Natural killer cell treated with Interleukin-12 subunit alpha and Interleukin-12 subunit beta and Interleukin-15 and Interleukin-18, amount 100 ng/mL, for 72 hours (primary cell): Measurements from ENCODE around the gene MCRIP1. TPM values are rescaled to one million over a fixed set of nuclear protein-coding genes. Genes with fewer than 3 reads are reported as not detected.

ENCODE experiments used
- ATAC-seq, 2 donors: fragments of 150-1000 bp; cut with Tn5 transposase in 1 of 2; sonication (Bioruptor Pico), chemical (Tn5 transposase) in 1 of 2; 2 replicates each; pipeline ENCODE4 v1.10.0; 2021
- DNase-seq: peaks from one replicate; pipeline ENCODE4 v3.0.0; 2022; ENCODE audit warnings: low spot score
- H3K27ac Mint-ChIP-seq, 2 donors: 1 replicate in 1 of 2; 2 replicates in 1 of 2; pipeline ENCODE4 v1.8.0; 2022; ENCODE audit warnings: mixed read lengths in 2 of 2, mild to moderate bottlenecking in 1 of 2, moderate library complexity in 1 of 2
- H3K27me3 Mint-ChIP-seq, 2 donors: 1 replicate in 1 of 2; 2 replicates in 1 of 2; pipeline ENCODE4 v1.8.0; 2022; ENCODE audit warnings: mixed read lengths in 2 of 2
- H3K36me3 Mint-ChIP-seq: one replicate; pipeline ENCODE4 v1.8.0; 2022; ENCODE audit warnings: mixed read lengths
- H3K4me1 Mint-ChIP-seq, 2 donors: 1 replicate in 1 of 2; 2 replicates in 1 of 2; pipeline ENCODE4 v1.8.0; 2022; ENCODE audit warnings: low read depth in 2 of 2, mixed read lengths in 2 of 2, mild to moderate bottlenecking in 1 of 2
- H3K4me3 Mint-ChIP-seq: one replicate; pipeline ENCODE4 v1.8.0; 2022; ENCODE audit warnings: mixed read lengths
- H3K9me3 Mint-ChIP-seq: 2 replicates; pipeline ENCODE4 v1.8.0; 2022; ENCODE audit warnings: mixed read lengths
- total RNA-seq, 2 donors: library from RNA; stranded (reverse); gene quantifications; one replicate each; pipeline ENCODE4 v1.2.3, GENCODE V29; 2022

Gene MCRIP1
- total RNA-seq, 2 donors from 2014 or later = 83.9 to 104 TPM

DNA sequence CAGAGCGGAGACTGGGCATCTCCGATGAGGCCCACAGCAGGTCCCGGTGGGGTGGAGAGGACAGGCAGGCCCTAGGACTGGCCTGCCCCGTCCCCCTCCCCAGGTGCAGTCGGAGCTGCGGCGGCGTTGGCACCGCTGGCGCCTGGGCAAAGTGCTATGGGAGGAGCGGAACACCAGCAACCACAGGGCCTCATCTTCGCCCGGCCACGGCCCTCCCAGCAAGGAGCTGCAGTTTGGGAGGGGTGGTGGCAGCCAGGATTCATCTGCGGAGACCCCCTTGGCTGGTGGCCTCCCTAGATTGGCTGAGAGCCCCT, 19.8 kb downstream of the MCRIP1 start:
- DNase-seq = no peak
- H3K9me3 Mint-ChIP-seq = no peaks in the 10 kb centered on the region
- peaks cover 11 to 20% of the 10 kb centered on the region in 2 donors for H3K27me3 Mint-ChIP-seq
- no peaks in the 10 kb centered on the region for H3K36me3 Mint-ChIP-seq
- H3K4me1 Mint-ChIP-seq = no peaks in the 10 kb centered on the region
- H3K4me3 Mint-ChIP-seq = no peak overlapping the region
- no peak for ATAC-seq
- H3K27ac Mint-ChIP-seq = no peak overlapping the region

DNA sequence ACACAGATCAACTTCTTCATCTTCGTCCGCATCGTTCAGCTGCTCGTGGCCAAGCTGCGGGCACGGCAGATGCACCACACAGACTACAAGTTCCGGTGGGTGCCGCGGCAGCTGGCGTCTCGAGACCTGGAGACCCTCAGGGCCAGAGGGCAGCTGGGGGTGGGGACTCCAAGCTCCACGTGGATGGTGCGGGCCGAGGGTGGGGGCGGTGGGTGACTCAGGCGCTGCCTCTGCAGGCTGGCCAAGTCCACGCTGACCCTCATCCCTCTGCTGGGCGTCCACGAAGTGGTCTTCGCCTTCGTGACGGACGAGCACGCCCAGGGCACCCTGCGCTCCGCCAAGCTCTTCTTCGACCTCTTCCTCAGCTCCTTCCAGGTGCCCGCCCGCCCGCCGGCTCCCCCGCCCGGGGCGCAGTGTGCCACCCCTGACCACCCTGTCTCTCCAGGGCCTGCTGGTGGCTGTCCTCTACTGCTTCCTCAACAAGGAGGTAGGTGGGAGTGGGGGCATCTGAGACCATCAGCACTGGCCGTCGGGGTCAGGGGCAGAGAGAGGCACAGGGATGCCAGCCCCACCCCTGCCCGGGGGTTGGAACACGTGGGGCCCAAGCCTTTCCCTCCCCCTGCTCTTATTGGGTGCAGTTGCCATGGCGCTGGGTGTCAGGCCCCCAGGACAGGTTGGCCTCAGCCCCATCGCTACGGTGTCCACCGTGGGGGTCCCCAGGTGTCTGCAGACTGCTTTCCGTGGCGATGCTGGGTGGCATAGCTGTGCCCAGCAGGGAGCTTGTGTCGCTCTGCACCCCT, 20.3 kb downstream of the MCRIP1 start:
- H3K9me3 Mint-ChIP-seq = no peaks in the 10 kb centered on the region
- no peaks in the 10 kb centered on the region for H3K36me3 Mint-ChIP-seq
- H3K4me3 Mint-ChIP-seq = no peak overlapping the region
- peaks cover 11 to 19% of the 10 kb centered on the region in 2 donors for H3K27me3 Mint-ChIP-seq
- H3K4me1 Mint-ChIP-seq = no peaks in the 10 kb centered on the region
- ATAC-seq (no peak), DNase-seq (no peak)
- no peak overlapping the region for H3K27ac Mint-ChIP-seq

DNA sequence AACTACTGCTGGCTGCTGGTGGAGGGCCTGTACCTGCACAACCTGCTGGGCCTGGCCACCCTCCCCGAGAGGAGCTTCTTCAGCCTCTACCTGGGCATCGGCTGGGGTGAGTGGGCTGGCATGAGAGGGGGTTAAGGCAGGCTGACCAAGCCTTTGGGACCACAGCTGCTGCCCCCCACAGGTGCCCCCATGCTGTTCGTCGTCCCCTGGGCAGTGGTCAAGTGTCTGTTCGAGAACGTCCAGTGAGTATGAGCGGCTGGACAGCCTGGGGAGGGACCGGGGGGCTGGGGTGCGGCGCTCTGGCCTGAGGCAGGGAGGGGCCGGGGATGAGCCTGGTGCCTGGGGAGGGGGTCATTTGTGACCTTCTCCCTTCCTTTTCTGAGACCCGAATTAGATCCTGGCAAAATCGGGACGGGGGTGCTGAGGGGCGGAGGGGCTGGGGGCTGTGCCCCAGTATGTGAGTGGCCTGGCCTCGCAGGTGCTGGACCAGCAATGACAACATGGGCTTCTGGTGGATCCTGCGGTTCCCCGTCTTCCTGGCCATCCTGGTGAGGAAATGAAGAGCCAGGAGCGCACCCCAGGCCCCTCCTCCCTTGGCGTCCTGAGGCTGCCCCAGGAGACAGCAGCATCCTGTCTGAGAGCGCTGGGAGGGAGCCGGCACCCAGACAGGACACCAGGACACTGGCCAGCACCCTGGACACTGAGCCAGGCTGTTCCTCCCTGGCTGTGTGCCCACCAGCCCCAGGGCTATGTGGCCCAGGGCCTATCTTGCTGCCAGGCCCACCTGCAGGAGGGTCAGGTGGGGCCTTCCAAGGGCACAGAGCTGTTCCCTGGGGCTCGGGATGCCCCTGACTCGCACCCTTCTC, 21.2 kb downstream of the MCRIP1 start:
- H3K27ac Mint-ChIP-seq = no peak overlapping the region
- peaks cover 11 to 15% of the 10 kb centered on the region in 2 donors for H3K27me3 Mint-ChIP-seq
- H3K4me1 Mint-ChIP-seq = no peaks in the 10 kb centered on the region
- ATAC-seq = no peak
- H3K36me3 Mint-ChIP-seq = no peaks in the 10 kb centered on the region
- no peaks in the 10 kb centered on the region for H3K9me3 Mint-ChIP-seq
- no peak overlapping the region for H3K4me3 Mint-ChIP-seq
- DNase-seq = no peak

DNA sequence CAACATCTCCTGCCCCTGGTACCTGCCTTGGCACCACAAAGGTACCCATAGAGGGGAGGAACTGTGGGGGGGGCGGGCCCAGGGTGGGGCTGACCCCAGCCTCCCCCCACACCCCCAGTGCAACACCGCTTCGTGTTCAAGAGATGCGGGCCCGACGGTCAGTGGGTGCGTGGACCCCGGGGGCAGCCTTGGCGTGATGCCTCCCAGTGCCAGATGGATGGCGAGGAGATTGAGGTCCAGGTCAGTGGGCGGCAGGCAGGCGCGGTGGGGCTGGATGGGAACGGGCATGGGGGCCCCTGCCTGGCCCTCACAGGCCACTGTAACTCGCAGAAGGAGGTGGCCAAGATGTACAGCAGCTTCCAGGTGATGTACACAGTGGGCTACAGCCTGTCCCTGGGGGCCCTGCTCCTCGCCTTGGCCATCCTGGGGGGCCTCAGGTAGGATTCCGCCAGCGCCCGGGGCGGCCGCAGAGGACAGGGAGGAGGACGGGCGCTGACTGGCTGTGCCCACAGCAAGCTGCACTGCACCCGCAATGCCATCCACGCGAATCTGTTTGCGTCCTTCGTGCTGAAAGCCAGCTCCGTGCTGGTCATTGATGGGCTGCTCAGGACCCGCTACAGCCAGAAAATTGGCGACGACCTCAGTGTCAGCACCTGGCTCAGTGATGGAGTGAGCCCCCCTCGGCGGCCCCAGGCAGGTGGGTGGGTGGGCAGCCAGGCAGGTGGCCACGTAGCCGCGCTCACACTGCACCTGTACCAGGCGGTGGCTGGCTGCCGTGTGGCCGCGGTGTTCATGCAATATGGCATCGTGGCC, 22.0 kb downstream of the MCRIP1 start:
- Mint-ChIP-seq H3K27me3 (peaks cover 10 to 11% of the 10 kb centered on the region in 2 donors), H3K4me3 (no peak overlapping the region), H3K9me3 (no peaks in the 10 kb centered on the region), H3K27ac (no peak overlapping the region), H3K4me1 (no peaks in the 10 kb centered on the region), H3K36me3 (no peaks in the 10 kb centered on the region)
- DNase-seq (no peak), ATAC-seq (no peak)

DNA sequence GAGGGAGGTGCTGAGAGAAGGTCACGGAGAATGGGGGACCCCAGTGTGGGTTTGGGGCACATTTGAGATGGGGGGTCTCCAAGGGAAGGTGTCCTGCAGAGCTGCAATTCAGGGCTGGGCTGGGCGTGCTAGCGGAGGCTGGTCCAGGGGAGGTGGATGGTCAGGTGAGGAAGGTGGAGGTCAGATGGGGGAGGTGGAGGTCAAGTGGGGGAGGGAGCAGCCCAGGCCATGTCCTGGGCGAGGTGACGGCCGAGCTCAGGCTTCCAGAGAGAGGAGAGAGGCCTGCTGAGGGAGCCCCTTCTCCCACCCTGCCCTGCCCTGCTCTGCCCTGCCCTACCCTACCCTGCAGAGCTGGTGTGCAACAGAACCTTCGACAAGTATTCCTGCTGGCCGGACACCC, 22.6 kb downstream of the MCRIP1 start:
- H3K27ac Mint-ChIP-seq = no peak overlapping the region
- no peaks in the 10 kb centered on the region for H3K36me3 Mint-ChIP-seq
- H3K4me3 Mint-ChIP-seq = no peak overlapping the region
- ATAC-seq (no peak), DNase-seq (no peak)
- H3K9me3 Mint-ChIP-seq = no peaks in the 10 kb centered on the region
- no peaks in the 10 kb centered on the region for H3K4me1 Mint-ChIP-seq
- H3K27me3 Mint-ChIP-seq = peaks cover 9 to 11% of the 10 kb centered on the region in 2 donors

DNA sequence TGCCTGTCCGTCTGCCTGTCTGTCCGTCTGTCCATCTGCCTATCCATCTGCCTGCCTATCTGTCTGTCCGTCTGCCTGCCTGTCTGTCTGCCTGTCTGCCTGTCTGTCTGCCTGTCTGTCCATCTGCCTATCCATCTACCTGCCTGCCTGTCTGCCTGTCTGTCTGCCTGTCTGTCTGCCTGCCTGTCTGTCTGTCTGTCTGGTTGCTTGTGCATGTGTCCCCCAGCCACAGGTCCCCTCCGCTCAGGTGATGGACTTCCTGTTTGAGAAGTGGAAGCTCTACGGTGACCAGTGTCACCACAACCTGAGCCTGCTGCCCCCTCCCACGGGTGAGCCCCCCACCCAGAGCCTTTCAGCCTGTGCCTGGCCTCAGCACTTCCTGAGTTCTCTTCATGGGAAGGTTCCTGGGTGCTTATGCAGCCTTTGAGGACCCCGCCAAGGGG, 23.5 kb downstream of the MCRIP1 start:
- Mint-ChIP-seq H3K36me3 (no peaks in the 10 kb centered on the region), H3K27ac (peak overlapping the region in 1 of 2 donors; percentile 53), H3K27me3 (peaks cover 9 to 11% of the 10 kb centered on the region in 2 donors), H3K4me3 (no peak overlapping the region), H3K4me1 (no peaks in the 10 kb centered on the region), H3K9me3 (no peaks in the 10 kb centered on the region)
- DNase-seq = no peak
- ATAC-seq = no peak

DNA sequence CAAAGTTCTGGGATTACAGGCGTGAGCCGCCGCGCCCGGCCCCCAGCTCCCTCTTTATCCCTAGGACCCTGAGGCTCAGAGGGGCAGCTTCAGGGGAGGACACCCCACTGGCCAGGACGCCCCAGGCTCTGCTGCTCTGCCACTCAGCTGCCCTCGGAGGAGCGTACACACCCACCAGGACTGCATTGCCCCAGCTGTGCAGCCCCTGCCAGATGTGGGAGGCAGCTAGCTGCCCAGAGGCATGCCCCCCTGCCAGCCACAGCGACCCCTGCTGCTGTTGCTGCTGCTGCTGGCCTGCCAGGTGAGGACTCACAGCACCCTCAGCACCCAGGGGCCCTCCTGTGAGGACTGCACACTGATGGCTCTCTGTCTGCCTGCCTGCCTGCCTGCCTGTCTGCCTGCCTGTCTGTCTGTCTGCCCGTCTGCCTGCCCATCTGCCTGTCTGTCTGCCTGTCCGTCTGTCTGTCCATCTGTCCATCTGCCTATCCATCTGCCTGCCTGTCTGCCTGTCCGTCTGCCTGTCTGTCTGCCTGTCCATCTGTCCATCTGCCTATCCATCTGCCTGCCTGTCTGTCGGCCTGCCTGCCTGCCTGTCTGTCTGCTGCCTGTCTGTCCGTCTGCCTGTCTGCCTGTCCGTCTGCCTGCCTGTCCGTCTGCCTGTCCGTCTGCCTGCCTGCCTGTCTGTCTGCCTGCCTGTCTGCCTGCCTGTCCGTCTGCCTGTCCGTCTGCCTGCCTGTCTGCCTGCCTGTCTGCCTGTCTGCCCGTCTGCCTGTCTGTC, 24.1 kb downstream of the MCRIP1 start:
- Mint-ChIP-seq H3K36me3 (no peaks in the 10 kb centered on the region), H3K4me3 (no peak overlapping the region), H3K27me3 (peaks cover 9 to 11% of the 10 kb centered on the region in 2 donors), H3K4me1 (no peaks in the 10 kb centered on the region), H3K9me3 (no peaks in the 10 kb centered on the region), H3K27ac (no peak overlapping the region)
- ATAC-seq = no peak
- no peak for DNase-seq

DNA sequence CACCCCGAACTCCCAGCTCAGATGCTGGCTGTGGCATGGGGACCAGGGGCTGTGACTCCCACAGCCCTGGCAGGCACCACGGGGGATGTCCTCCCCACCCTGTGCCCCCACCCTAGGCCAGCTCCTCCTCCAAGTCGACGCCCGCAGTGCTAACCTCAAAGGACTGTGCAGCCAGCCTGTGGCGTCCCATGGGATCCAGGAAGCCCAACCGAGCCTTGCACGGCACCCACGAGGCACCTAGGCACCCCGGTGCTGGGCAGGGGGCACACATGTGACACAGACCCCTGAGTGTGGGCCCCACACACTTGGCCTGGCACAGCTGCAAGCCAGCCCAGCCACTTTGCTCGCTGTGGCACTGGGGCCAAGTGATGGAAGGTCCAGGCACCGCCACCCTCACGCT, 25.3 kb downstream of the MCRIP1 start:
- no peaks in the 10 kb centered on the region for H3K36me3 Mint-ChIP-seq
- ATAC-seq (no peak), DNase-seq (no peak)
- no peak overlapping the region for H3K4me3 Mint-ChIP-seq
- no peaks in the 10 kb centered on the region for H3K4me1 Mint-ChIP-seq
- peaks cover 13% of the 10 kb centered on the region in 2 donors for H3K27me3 Mint-ChIP-seq
- H3K27ac Mint-ChIP-seq = no peak overlapping the region
- H3K9me3 Mint-ChIP-seq = no peaks in the 10 kb centered on the region

DNA sequence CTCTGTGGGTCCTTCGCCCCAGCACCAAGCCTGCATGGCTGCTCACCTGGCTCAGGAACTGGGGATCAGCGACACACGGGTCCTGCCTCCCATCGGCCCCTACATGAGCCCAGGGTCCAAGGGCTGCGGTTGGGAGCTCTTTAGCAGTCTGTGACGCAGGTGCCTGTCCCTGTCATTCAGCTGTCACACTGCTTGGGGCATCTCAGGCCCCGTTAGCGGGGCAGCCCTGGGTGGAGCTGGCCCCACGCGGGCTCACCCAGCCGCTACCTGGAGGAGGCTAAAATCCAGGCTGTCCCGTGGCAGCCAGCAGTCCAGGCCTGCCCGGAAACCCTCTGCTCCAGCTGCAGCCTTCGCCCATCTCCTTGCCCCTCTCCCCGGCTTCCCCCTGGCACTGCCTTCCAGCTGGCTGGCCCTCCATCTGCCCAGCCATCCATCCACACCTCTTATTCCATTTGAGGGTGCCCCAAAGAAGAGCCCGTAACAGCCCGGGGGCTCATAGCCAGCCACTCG, 25.8 kb downstream of the MCRIP1 start:
- DNase-seq (no peak), ATAC-seq (no peak)
- H3K27ac Mint-ChIP-seq = no peak overlapping the region
- no peaks in the 10 kb centered on the region for H3K36me3 Mint-ChIP-seq
- no peaks in the 10 kb centered on the region for H3K9me3 Mint-ChIP-seq
- H3K4me1 Mint-ChIP-seq = no peaks in the 10 kb centered on the region
- H3K27me3 Mint-ChIP-seq = peaks cover 18 to 19% of the 10 kb centered on the region in 2 donors
- H3K4me3 Mint-ChIP-seq = no peak overlapping the region

DNA sequence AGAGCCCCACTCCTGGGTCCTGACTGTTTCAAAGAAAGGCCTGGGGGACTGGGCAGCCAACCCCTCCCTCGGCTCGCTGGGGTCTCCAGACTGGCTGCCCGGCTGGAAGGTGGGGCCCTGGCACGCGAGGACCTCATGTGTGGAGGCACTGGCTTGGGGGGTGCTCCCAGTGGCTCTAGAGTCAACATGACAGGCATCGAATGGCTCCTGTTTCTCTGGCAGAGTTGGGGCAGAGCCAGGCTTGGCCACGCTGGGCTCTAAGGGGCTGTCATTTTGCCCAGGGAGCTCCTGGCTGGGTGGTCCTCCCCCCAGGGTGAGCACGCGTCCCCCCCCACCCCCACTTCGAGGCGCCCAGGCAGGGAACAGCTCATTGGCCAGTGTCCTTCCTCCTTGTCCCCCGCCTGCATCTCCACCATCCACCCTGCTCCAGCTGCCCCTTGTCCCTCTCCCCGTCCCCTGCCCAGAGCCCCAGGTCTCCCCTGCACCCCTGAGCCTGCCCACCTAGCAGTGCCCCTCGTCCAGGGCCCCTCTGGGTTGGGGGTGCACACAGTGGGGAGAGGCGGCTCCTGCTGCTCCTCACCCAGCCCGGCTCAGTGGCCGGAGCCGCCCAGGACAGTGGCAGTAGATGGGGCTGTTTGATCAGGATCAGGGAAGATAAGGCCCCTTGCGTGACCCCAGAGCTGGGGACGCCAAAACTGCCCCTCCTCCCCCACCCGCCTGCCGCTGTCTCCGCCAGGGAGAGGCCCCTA, 26.5 kb downstream of the MCRIP1 start:
- H3K36me3 Mint-ChIP-seq = no peaks in the 10 kb centered on the region
- no peaks in the 10 kb centered on the region for H3K9me3 Mint-ChIP-seq
- H3K4me1 Mint-ChIP-seq = no peaks in the 10 kb centered on the region
- DNase-seq (no peak), ATAC-seq (no peak)
- peaks cover 25% of the 10 kb centered on the region in 2 donors for H3K27me3 Mint-ChIP-seq
- H3K4me3 Mint-ChIP-seq = no peak overlapping the region
- H3K27ac Mint-ChIP-seq = no peak overlapping the region

DNA sequence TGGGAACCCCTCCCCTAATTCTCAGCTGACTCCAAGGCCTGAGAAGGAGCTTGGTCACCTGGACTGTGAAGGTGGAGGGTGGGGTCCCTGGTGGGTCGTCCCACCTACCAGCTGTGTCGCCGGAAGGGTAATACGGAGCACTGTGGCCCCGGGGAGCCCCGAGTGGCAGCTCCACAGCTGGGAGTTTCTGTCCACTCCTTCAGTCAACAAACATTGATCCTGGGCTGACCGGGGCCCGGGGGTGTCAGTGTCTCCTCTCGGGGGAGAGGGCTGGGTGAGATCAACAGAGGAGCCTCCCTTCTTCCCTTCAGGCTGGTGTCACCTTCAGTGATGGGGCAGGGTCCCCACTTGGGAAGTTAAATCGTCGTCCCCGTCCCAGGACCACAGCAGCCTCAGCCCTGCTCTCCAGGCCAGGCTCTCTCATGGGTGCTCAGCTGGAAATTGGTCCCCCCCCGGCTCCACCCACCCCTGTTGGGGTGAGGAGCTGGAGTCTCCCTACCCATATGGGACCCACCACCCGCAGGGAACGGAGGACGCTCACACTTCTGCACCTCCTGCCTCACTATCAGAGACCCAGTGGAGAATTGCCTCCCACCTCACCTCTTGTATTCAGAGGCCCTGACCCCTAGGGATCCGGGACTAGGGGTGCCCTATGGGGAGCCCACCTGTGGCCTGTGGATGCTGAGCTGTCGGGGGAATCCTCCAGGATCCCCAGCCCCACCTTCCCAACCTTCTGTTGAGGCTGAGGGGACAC, 27.2 kb downstream of the MCRIP1 start:
- Mint-ChIP-seq H3K4me3 (no peak overlapping the region), H3K4me1 (no peaks in the 10 kb centered on the region), H3K36me3 (no peaks in the 10 kb centered on the region), H3K27me3 (peaks cover 29% of the 10 kb centered on the region in 2 donors), H3K9me3 (no peaks in the 10 kb centered on the region), H3K27ac (no peak overlapping the region)
- no peak for DNase-seq
- ATAC-seq = no peak
